AG20443 (cell line): ENCODE measurements around the gene SOX10.
"Not testable (repeated sequence)": the region's sequence is repeated elsewhere in the genome, so short reads cannot be mapped to it uniquely, and the experiment has no call there.

Experiments
- DNase-seq: peaks from one replicate; pipeline ENCODE4 v3.0.0; 2012; ENCODE audit warnings: low spot score, mixed read lengths

Gene SOX10

DNA sequence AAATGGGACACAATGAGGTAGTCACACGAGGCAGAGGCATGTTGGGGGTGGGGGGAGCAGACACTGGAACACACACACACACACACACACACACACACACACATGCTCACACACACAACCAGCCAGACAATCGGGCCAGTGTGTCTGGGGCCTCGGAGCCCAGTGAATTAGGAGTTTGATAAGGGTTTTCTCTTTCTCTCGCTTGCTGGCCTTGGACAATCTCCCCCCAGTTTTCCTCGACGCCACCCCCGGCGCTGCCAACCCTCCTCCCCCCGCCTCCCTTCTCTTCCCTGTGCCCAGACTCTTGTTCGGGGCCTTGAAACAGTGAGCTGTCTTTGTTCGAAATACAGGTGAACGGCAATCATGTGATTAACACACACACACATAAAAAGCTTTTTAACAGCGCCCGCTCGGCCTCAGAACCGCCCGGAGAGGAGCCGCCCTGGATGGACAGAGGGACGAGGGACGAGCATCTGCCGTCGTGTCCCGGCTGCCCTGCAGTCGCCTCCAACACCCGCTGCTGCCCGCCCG is 1.5 kb upstream of the SOX10 start:
- no peak for DNase-seq

GRCh38 chr22:37985050-37985585 is 763 bp upstream of the SOX10 start:
- DNase-seq, result no peak

DNA sequence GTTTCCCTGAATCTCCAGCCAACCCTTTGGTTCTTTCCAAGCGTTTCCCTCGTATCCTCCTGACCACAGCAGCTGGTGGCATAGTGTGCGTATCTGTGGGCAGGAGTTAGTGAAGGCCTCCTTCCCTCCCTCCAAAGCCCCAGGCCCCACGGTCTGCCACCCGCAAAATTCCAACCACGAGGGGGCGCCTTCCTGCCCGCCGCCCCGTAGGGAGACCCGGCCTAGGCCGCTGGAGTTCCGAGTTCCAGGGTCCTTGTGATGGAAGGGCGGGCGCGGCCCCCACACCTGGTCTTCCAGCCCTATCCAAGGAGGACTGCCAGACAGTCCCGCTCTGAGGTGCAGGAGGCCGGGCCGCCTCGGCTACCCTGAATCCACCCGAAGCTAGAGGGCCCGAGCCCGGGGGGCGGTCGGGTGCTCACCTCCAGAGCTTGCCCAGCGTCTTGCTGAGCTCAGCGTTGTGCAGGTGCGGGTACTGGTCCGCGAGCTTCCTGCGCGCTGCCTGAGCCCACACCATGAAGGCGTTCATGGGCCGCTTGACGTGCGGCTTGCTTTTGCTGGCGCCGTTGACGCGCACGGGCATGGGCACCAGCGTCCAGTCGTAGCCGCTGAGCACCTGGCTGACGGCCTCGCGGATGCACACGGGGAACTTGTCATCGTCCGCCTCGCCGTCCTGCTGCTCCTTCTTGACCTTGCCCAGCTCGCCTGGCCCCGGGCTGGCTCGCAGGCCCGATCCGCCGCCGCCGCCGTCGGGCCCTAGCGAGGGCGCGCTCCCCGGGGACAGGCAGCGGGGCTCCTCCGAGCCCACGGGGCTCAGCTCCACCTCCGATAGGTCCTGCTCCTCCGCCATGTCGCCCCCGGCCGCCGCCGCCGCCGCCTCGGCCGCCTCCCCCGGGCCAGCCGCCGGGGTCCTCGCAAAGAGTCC is 1.2 kb downstream of the SOX10 start:
- DNase-seq, result no peak

- no peak for DNase-seq
These were observed 2.1 kb downstream of the SOX10 start for GRCh38 chr22:37982151-37982785.

DNA sequence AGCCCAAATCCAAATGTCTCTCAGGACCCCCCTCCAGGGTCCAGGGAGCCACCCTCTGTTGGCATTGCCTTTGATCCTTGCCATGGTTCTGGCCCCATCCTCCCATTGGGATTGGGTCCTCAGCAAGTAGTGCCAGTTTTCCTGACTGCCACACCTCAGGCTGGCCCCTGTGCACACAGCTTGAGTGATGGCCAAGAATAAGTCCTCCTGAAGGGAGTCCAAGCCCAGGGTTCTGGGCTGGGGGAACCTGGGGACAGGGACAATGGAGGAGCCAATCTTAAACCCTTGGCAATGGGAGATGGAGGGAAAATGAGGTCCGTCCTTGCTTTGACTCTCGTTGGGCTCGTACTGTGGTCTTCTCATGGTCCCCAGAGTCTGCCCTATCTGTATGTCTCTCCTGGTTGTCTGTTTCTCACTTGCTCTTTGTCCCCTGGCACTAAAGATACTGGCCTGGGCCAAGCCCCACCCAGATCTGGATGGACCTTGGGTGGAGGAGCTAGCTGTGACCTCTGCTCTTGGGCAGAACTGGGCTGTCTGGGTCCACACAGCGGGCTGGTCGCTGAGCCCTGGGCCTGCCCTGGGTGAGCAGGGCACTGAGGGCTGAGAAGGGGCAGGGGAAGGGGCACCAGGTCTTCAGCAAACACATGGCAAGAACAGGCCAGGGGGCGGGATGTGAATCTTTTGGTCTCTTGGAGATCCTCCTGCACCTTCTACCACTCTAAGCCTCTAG is 2.9 kb downstream of the SOX10 start:
- no peak for DNase-seq

- no peak for DNase-seq
These were observed 4.6 kb downstream of the SOX10 start for GRCh38 chr22:37979782-37980181.

DNA sequence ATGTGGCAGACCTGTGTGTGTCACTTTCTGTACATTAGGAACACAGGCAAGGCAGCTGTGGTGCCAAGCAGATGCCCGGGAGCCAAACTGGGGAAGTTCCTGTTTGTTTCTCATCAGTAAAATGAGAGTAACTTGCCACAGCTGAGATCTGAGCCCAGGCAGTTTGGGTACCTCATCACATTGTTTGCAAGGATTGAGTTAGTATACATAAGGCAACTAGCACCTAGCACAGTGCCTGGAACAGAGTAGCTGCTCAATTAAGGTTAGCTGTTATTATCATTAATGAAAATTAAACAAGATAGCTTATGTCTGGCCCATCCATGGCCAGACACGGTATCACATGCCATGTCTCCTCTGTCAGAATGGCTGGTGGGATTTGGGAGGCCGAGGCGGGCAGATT is 7.8 kb downstream of the SOX10 start:
- DNase-seq, result no peak

DNA sequence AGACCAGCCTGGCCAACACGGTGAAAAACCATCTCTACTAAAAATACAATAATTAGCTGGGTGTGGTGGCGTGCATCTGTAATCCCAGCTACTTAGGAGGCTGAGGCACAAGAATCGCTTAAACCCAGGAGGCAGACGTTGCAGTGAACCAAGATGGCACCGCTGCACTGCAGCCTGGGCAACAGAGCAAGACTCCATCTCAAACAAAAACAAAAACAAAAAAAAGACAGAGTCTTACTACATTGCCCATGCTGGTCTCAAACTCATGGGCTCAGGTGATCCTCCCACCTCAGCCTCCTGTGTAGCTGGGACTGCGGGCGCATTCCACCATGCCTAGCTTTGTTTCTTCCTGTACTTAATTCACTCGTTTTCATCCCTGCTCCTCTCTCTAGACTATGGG is 8.3 kb downstream of the SOX10 start:
- DNase-seq, result not testable (repeated sequence)

GRCh38 chr22:37975153-37975552 is 9.2 kb downstream of the SOX10 start:
- no peak for DNase-seq

- no peak for DNase-seq
These were observed 10.8 kb downstream of the SOX10 start for GRCh38 chr22:37973271-37974170.

DNA sequence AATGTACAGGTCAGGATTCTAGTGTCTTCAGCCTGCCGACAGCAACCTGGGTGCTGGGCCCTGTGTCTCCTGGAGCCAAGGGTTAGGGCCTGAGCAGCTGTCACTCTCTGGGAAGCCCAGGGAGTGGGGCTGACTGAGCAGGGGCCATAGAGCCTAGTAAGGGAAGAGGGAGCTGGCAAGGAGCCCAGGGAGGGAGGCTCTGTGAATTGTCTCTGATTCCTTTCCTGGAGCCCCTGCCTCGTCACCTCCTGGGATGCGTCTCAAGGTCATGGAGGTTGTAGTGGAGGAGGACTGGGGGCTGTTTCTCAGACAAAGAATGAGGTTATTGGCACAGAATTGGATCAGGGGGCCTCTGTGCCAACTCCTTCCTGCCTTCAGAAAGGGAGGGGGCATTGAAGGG is 11.8 kb downstream of the SOX10 start:
- no peak for DNase-seq

DNA sequence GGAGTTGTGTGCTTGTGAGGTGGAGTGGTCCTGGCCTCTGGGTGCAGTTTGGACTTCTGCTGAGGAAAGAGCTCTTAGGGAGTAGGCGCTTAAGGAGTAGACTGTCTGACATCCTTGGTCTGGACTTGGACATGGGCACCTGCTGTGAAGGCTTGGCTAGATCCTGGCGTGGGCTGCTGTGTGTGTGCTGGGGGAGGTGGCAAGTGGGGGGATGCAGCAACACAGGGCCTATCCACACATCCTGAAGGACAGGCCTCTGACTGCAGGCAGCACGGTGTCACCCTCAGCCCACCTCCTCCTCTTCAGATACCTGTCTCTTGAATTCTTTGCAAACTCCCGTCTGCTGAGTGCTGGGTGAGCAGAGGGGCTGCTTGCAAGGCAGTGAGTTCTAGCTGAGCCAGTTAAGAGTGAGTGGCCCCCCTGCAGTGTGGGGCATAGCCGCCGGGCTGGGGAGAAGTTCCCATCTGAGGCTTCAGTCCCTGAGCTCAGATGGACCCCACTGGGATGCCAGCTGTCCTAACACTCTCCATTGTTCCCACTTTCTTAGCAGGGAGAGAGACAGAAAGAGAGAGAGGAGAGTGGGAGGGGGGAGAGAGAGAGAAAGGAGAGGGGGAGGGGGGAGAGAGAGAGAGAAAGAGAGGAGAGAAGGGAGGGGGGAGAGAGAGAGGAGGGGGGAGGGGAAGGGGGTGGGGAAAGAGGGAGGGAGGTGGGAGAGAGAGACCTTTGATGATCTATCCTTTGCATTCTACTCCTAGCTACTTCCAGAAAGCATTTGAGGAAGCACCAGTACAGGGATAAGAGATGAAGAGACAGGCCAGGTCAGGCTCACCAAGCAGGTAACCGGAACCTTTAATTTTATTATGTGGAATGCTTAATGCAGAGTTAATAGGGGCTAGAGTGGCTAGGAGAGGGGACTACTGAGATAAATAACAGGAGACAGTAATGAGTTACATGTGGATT is 12.6 kb downstream of the SOX10 start:
- no peak for DNase-seq

DNA sequence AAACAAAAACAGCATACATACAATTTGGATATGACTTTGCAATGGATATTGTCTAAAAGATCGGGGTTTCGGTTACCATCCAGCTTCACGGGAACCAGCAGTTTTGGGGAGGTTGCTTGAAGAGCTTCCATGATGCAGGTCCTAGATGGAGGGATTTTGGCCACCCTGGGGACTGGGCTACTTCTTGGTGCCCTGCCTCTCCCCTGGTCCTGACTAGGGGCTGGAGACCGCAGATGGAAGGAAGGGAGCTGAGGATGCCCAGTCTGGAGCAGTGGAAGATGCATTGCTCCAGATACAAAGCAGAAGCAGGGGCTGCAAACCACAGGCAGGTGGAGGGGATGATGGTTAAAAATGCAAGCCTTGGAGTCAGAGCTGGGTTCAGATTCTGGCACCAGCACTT is 13.5 kb downstream of the SOX10 start:
- no peak for DNase-seq

- DNase-seq, result no peak
These were observed 15.7 kb downstream of the SOX10 start for GRCh38 chr22:37968452-37969251.

DNA sequence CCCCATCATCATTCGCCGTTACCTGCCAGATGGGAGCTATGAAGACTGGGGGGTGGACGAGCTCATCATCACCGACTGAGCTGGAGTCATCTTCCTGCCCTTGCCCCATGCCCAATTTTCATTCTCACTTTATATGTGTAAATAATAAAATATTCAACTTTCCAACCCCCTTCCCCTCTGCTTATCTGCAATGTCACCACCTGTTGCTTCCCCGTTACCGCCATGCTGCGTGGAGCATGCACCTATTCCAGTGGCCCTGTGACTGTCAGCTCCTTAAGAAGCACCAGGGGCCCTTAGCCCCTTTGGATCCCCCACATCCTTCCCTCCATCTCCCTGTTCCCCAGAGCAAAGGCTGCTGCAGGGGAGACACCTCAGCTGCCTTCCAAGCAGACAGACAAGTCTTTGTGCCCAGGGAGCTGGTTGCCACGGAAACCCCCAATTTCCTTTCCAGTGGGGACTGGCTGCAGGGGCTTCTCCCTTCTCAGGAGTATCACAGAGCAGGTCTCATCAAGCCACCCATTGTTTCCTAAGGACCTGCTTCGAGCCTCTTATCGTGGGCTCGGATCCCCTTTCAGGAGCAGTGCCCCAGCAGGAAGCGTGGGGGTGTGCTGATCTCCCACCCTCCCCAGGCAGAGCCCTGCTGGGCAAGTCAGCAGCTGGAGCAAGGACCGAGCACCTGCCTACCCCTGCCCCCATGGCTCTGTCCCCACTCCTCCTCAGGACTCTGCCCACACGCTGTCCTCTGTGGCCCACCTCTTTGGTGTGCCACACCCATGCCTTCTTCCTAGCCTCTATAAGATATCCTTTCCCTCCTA is 16.5 kb downstream of the SOX10 start:
- no peak for DNase-seq

- no peak for DNase-seq
These were observed 17.2 kb downstream of the SOX10 start for GRCh38 chr22:37967147-37967546.

GRCh38 chr22:37965940-37966664 is 18.3 kb downstream of the SOX10 start:
- no peak for DNase-seq

GRCh38 chr22:37961062-37961461 is 23.3 kb downstream of the SOX10 start:
- no peak for DNase-seq
